Stomach (tissue), 4 donors: ENCODE data around the gene WFIKKN1.

Experiments
- CTCF ChIP-seq, 7 experiments: fragments of 450-650 bp in 4 of 7; fragments of 200-600 bp in 3 of 7; sonication (generic) in 3 of 7; IDR thresholded peaks; one replicate each; pipeline ENCODE4 v1.5.1; 2016 to 2019; ENCODE audit warnings: antibody characterized with exemption in 7 of 7, control low read depth in 2 of 7, mild to moderate bottlenecking in 1 of 7
- POLR2A ChIP-seq, 4 donors: fragments of 450-650 bp; IDR thresholded peaks; one replicate each; pipeline ENCODE4 v1.6.1; 2016; ENCODE audit warnings: antibody characterized with exemption in 4 of 4, control low read depth in 2 of 4, mild to moderate bottlenecking in 1 of 4, moderate library complexity in 1 of 4
- POLR2AphosphoS5 ChIP-seq, 3 donors: sonication (generic); formaldehyde crosslinking; IDR thresholded peaks; one replicate each; pipeline ENCODE4 v1.6.1; 2016; ENCODE audit warnings: antibody characterized with exemption in 3 of 3

DNA sequence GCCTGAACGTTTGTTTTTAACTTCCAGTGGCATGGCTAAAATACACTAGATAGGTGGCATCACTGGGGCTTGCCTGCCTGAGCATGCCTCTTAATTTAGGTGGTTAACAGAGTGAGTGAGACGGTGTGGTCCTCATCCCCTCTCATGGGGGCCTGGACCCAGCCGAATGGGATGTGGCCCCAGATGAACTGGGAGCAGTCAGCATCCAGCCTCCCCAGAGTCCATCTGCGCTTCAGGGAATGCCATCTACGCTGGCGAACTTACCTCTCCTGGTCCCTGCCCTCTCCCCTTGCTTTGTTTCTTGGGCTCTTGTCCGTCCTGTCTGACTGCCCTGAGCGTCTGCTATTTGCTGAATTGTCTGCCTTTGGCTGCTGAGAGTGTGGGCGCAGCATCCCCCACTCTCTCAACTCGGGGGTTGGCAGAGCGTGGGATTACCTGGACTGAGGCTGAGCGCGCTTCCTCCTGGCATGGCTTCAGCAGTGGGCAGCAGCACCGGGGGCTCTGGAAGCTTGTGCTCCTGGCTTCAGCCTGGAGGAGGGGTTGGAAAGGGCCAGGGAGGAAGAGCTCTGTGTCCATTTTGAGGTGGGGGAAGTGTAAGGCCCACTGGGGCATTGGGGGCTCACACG is 38.8 kb upstream of the WFIKKN1 start:
- TF ChIP-seq CTCF (IDR thresholded peaks at IDR 0.05) (no peak), POLR2A (IDR thresholded peaks at IDR 0.05) (no peak), POLR2AphosphoS5 (IDR thresholded peaks at IDR 0.05) (no peak)
